CD4-positive, alpha-beta T cell treated with Interleukin-10 for 1 hour (primary cell): ENCODE results near the gene LRRTM4.
"Not testable (repeated sequence)": the region's sequence is repeated elsewhere in the genome, so short reads cannot be mapped to it uniquely, and the experiment has no call there.

Source experiments
- DNase-seq: peaks from one replicate; pipeline ENCODE4 v3.0.0-alpha.2; 2020

LRRTM4 gene

GRCh38 chr2:77309725-77310124, 212.5 kb downstream of the LRRTM4 start:
- no peak for DNase-seq

- DNase-seq = no peak
These were observed 220.7 kb downstream of the LRRTM4 start for GRCh38 chr2:77301441-77301840.

- no peak for DNase-seq
These were observed 225.4 kb downstream of the LRRTM4 start for GRCh38 chr2:77296791-77297190.

- DNase-seq = no peak
These were observed 227.7 kb downstream of the LRRTM4 start for GRCh38 chr2:77294474-77294873.

GRCh38 chr2:77284353-77284752, 237.8 kb downstream of the LRRTM4 start:
- DNase-seq = no peak

GRCh38 chr2:77271262-77271661, 250.9 kb downstream of the LRRTM4 start:
- DNase-seq = no peak

- DNase-seq = no peak
These were observed 251.7 kb downstream of the LRRTM4 start for GRCh38 chr2:77270433-77270832.

- DNase-seq = no peak
These were observed 253.6 kb downstream of the LRRTM4 start for GRCh38 chr2:77268626-77269025.

- no peak for DNase-seq
These were observed 289.2 kb downstream of the LRRTM4 start for GRCh38 chr2:77232909-77233425.

GRCh38 chr2:77228391-77228790, 293.8 kb downstream of the LRRTM4 start:
- no peak for DNase-seq

- DNase-seq = no peak
These were observed 311.5 kb downstream of the LRRTM4 start for GRCh38 chr2:77210725-77211124.

GRCh38 chr2:77207331-77207730, 314.8 kb downstream of the LRRTM4 start:
- no peak for DNase-seq

- no peak for DNase-seq
These were observed 320.4 kb downstream of the LRRTM4 start for GRCh38 chr2:77201755-77202154.

- DNase-seq = no peak
These were observed 322.8 kb downstream of the LRRTM4 start for GRCh38 chr2:77199411-77199810.

GRCh38 chr2:77193858-77194448, 328.2 kb downstream of the LRRTM4 start:
- no peak for DNase-seq

GRCh38 chr2:77192811-77193289, 329.3 kb downstream of the LRRTM4 start:
- no peak for DNase-seq

GRCh38 chr2:77191665-77192064, 330.5 kb downstream of the LRRTM4 start:
- no peak for DNase-seq

GRCh38 chr2:77190721-77191346, 331.3 kb downstream of the LRRTM4 start:
- no peak for DNase-seq

GRCh38 chr2:77185052-77185451, 337.1 kb downstream of the LRRTM4 start:
- DNase-seq = no peak

- no peak for DNase-seq
These were observed 342.9 kb downstream of the LRRTM4 start for GRCh38 chr2:77179297-77179696.

- DNase-seq = not testable (repeated sequence)
These were observed 346.9 kb downstream of the LRRTM4 start for GRCh38 chr2:77175266-77175780.

GRCh38 chr2:77169426-77169825, 352.8 kb downstream of the LRRTM4 start:
- DNase-seq = no peak

- DNase-seq = not testable (repeated sequence)
These were observed 358.2 kb downstream of the LRRTM4 start for GRCh38 chr2:77164021-77164420.

- DNase-seq = no peak
These were observed 361.2 kb downstream of the LRRTM4 start for GRCh38 chr2:77161009-77161408.
